C4-2B (cell line): Measurements from ENCODE around the gene PIAS4.

ENCODE experiments used
- CTCF ChIP-seq: fragments of 450-650 bp; conservative IDR thresholded peaks from 2 replicates; pipeline ENCODE4 v1.5.1; 2017; ENCODE audit warnings: mild to moderate bottlenecking
- ZFX ChIP-seq: fragments of 450-650 bp; IDR thresholded peaks from 2 replicates; pipeline ENCODE4 v1.6.1; 2017

DNA sequence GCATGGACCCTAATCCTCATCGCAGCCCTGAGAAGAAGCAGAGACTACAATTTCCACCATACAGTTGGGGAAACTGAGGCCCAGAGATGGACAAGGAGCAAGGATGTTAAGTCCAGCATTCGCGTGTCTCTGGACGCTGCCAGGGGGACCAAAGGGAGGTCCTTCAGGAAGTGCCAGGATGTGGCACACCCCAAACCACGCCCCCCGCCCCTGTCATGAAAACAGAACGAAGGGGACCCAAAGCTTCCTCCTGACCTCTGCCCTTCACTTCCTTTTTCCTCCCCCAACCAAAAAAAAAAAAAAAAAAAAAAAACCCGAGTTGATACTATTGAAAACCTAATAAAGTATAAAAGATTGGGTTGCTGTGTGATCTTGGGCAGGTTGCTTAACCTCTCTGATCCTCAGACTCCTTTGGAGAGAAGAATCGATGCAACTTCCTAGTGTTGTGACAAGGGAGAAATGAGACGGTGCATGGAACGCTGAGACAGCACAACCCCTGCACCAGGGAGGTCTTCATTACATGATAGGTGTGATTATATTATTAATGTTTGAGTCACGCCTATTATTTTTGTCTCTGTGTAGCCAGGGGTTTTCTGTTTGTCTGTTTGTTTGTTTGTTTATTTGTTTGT lies 61.9 kb downstream of the PIAS4 start:
- TF ChIP-seq CTCF = no peak
- no peak for TF ChIP-seq ZFX
